T follicular helper cell (primary cell): ENCODE results near the gene TLR10.
"Not testable (repeated sequence)": the region's sequence is repeated elsewhere in the genome, so short reads cannot be mapped to it uniquely, and the experiment has no call there.

Experiments
- DNase-seq: peaks from one replicate; pipeline ENCODE4 v3.0.0-alpha.2; 2020; ENCODE audit warnings: low read depth
- total RNA-seq, 2 experiments: gene quantifications; one replicate each; lab custom pipeline; 2026; lab: John Stamatoyannopoulos, UW

Gene TLR10, protein sequence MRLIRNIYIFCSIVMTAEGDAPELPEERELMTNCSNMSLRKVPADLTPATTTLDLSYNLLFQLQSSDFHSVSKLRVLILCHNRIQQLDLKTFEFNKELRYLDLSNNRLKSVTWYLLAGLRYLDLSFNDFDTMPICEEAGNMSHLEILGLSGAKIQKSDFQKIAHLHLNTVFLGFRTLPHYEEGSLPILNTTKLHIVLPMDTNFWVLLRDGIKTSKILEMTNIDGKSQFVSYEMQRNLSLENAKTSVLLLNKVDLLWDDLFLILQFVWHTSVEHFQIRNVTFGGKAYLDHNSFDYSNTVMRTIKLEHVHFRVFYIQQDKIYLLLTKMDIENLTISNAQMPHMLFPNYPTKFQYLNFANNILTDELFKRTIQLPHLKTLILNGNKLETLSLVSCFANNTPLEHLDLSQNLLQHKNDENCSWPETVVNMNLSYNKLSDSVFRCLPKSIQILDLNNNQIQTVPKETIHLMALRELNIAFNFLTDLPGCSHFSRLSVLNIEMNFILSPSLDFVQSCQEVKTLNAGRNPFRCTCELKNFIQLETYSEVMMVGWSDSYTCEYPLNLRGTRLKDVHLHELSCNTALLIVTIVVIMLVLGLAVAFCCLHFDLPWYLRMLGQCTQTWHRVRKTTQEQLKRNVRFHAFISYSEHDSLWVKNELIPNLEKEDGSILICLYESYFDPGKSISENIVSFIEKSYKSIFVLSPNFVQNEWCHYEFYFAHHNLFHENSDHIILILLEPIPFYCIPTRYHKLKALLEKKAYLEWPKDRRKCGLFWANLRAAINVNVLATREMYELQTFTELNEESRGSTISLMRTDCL
- total RNA-seq: 0 to 0.42 reads per million in 2 experiments

DNA sequence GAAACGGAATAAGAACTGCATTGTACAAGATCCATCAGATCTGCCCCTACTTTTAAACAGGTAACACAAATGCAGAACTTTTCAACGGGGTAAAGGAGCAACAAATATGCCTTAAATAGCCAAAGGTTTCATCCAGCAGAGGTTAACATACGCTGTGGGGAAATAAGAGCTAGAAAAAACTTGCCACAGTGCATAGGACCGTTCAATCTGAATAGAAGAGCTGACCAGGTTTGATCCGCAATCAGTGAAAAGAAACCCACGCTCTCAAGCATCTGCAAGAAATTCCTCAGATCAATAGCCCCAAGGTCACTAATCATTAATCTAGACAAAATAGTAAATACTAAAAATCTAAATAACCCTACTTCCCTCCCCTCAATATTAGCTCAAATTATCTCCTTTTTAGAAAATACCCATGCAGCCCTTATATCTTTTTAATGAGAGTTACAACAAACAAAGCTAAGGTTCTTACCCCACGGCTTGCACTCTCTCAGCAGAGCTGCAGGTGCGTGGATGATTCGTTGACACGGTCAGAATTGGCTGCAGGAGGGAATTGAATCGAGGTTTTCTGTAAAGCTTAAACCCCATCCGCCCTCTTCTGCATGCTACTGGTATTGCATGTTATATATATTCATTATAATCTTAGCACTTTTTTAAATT lies at the start of gene TLR10:
Gene TLR10 (minus strand): TSS at position 539 of the 657 bp plus-strand sequence. CDS start 7,400 bp downstream, outside the sequence.
- no peak for DNase-seq

DNA sequence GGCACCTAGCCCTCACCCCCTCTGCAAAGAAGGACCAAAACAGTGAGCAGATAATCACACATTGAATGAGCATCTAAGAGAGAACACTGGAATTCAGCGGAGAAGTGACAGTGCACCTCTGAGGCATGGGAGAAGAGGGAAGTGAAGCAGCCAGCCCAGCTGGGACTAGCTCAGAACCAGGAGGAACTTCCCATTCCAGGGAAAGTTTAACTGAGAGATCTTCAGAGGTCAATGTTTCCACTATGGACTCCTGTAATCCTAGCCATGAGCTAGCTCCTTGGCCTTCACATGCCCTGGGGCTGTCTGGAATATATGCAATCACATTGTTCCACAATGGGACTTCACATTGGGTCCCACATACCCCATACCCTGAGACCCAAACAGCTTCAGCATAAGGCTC lies 49.4 kb upstream of the TLR10 start:
- no peak for DNase-seq

DNA sequence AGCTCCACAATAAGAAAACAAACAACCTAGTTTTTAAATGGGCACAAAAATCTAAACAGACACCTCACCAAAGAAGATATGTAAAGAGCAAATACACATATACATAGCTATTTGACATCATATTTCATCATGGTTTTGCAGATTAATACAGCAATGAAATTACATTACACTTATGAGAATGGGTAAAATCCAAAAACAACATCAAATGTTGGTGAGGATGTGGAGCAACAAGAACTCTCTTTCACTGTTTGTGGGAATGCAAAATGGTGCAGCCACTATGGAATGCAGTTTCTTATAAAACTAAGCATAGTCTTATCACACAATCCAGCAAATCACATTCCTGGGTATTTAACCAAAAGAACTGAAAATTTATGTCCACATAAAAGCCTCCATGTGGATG lies 48.9 kb upstream of the TLR10 start:
- no peak for DNase-seq

- DNase-seq: no peak
Measured at GRCh38 chr4:38829237-38829636, 46.4 kb upstream of the TLR10 start.

- no peak for DNase-seq
Measured at GRCh38 chr4:38823766-38824165, 41.0 kb upstream of the TLR10 start.

GRCh38 chr4:38822748-38823303 lies 40.0 kb upstream of the TLR10 start:
- no peak for DNase-seq

DNA sequence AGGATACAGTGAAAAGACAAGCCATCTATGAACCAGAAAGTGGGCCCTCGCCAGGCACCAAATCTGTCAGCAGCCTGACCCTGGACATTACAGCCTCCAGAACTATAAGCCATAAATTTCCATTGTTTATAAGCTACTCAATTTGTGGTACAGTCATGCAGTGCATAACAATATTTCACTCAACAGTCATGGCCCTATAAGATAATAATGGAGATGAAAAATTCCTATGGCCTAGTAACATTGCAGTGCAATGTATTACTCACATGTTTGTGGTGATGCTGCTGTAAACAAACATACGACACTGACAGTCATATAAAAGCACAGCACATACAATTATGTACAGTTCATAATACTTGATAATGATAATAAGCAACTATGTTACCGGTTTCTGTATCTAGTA lies 38.9 kb upstream of the TLR10 start:
- no peak for DNase-seq

DNA sequence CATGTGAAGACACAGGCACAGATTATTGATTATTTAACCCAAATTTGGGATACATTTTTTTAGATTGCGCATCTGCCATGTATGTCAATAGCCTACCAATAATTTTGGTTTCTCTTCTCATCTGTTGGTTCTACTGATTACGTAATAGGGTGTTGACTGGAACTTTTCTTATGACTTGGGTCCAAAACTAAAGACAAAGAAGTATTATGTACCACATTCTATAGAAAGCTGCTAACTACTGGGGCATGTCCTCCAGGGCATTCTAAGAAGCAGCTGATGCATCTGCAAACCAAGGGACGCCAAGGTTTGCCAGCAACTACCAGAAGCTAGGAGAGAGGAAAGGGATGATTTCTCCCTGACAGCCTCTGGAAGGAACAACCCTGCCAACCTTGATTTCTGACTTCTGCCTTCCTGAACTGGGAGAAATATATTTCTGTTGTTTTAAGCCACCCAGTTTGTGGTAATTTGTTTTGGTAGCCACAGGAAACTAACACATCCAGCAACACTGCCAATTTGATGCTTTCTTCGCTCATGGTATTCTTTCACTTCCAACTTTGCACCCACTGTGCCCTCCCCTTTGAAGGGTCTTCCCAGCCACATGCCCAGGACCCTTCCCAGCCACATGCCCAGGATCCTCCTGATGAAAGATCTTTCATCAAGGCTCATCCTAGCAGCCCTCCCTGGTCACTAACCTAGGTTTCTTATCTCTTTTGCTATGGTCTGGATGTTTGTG lies 37.7 kb upstream of the TLR10 start:
- DNase-seq: no peak

GRCh38 chr4:38819569-38819968 lies 36.8 kb upstream of the TLR10 start:
- no peak for DNase-seq

GRCh38 chr4:38818441-38818976 lies 35.7 kb upstream of the TLR10 start:
- DNase-seq: no peak

DNA sequence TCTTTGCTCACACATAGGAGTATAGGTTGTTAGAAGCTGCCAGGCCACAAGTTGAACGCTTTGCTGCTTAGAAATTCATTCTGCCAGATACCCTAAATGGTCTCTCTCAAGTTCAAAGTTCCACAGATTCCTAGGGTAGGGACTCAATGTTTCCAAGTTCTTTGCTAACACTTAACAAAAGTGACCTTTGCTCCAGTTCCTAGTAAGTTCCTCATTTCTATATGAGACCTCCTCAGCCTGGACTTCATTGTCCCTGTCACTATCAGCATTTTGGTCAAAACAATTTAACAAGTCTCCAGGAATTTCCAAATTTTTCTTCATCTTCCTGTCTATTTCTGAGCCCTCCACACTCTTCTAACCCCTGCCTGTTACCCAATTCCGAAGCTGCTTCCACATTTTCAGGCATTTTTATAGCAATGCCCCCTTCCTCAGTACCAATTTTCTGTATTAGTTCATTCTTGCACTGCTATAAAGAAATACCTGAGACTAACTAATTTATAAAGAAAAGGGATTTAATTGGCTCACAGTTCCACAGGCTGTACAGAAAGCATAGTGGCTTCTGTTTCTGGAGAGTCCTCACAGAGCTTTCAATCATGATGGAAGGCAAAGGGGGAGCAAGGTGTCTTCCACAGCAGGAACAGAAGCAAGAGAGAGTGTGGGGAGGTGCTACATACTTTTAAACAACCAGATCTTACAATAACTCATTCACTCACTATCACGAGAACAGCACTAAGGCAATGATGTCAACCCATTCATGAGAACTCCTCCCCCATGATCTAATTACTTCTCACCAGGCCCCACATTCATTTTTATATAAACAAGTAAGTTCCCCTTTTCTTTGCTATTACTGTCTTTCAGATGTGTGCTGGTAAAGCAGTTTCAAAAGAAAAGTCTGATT lies 33.3 kb upstream of the TLR10 start:
- no peak for DNase-seq

DNA sequence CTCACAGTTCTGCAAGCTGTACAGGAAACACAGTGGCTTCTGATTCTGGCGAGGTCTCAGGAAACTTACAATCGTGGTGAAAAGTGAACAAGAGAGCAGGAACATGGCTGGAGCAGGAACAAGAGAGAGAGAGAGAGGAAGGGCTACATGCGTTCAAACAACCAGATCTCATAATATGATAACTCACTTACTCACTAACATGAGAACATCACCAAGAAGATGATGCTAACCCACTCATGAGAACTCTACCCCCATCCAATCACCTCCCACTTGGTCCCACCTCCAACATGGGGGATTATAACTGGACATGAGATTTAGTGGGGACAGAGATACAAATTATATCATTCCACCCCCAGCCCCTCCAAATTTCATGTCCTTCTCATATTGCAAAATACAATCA lies 31.6 kb upstream of the TLR10 start:
- DNase-seq: no peak

DNA sequence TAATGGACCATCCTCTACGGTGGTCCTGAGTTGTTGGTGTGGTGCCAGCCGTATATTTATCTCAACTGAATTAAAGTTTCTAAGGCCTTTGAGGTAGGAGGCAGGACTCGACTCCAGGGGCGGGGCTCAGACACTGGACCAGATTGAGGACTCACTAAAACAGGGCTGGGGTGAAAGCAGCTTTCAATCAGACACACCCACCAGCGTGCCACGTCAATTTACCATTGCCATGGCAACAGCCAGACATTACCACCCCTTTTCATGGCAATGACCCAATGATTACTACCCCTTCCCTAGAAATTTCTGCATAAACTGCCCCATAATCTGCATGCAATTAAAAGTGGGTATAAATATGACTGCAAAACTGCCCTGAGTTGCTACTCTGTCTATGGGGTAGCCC lies 28.5 kb upstream of the TLR10 start:
- DNase-seq: no peak

DNA sequence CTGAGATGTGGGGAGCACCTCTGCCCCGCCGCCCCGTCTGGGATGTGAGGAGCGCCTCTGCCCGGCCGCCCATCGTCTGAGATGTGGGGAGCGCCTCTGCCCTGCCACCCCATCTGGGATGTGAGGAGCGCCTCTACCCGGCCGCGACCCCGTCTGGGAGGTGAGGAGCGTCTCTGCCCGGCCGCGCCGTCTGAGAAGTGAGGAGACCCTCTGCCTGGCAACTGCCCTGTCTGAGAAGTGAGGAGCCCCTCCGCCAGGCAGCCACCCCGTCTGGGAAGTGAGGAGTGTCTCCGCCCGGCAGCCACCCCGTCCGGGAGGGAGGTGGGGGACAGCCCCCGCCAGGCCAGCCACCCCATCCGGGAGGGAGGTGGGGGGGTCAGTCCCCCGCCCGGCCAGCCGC lies 24.7 kb upstream of the TLR10 start:
- not testable (repeated sequence) for DNase-seq

DNA sequence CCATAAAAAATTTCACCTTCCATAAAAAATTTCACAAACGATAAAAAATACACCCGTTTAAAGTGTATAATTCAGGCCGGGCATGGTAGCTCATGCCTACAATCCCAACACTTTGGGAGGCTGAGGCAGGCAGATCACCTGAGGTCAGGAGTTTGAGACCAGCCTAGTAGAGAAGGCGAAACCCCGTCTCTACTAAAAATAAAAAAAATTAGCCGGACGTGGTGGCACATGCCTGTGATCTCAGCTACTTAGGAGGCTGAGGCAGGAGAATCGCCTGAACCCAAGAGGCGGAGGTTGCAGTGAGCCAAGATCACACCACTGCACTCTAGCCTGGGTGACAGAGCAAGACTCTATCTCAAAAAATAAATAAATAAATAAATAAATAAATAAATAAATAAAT lies 23.5 kb upstream of the TLR10 start:
- DNase-seq: not testable (repeated sequence)

- DNase-seq: no peak
Measured at GRCh38 chr4:38805530-38806145, 22.8 kb upstream of the TLR10 start.

- no peak for DNase-seq
Measured at GRCh38 chr4:38804654-38805295, 22.0 kb upstream of the TLR10 start, which contains the start of gene TLR1. TLR1 (minus strand) TSS chr4:38804791; CDS start chr4:38798831, 5,960 bp downstream.

DNA sequence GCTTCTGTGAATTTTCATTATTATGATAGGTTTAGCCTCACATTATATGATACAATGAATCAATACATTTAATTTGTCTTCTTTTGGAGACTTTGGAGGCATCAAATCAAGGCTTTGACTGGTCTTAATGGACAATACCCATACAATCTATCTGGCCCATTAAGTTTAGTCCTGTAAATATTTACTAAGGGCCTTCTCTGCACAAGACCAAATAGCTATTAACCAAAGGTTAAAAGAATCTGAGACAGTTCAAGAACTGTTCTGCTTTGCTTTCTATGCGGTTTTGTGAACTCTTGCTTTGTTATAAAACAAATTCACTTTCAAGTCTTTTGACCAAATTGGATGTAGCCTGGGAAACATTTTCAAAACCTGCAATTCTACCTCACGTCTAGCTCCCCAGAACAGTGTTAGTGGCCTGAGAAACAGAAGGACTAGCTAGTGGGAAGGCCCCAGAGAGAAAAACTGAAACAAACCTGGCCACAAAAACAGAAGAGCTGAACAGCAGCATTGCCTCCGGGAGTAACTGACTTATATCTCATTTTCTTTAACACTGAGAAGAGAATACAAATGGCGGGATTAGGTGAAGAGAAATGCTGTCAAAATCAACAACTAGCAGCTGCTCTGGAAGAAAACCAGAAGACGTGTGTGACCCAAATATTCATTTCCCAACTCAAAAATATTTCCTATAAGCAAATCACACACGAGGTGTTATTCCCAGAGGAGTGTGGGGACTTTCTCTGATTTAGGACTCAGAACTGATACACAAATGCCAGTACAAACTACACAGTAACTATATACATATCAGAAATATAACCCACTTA lies 21.3 kb upstream of the TLR10 start:
- DNase-seq: no peak
